ENCODE measurements around the gene AZU1. TPM values are rescaled to one million over a fixed set of nuclear protein-coding genes. Genes with fewer than 3 reads are reported as not detected.

The AZU1 gene
- polyA plus RNA-seq, 2 of the 4 experiments (the other 2 are of a cell fraction) = 0.31 to 0.32 TPM

- H3K27ac ChIP-seq = peak overlapping the region in 1 of 2 experiments; percentile 97; a peak in 4 of 6 replicates
- no peak for TF ChIP-seq PHF8 (IDR thresholded peaks at IDR 0.05; ENCODE audit: borderline replicate concordance, low read depth)
- TF ChIP-seq ESRRA (IDR thresholded peaks at IDR 0.05; ENCODE audit: borderline replicate concordance, low read length) = no peak
- H3K4me1 ChIP-seq = peaks cover 19% of the 10 kb centered on the region
- peak; percentile 21 to 26; a peak in 4 of 6 replicates for ATAC-seq
- ChIA-PET POLR2A (no interaction called here), CTCF (interaction anchor here (1.1 kb wide), 1 partner anchor 13 kb away, joined by 3 read pairs; no protein-coding TSS in a partner anchor)
- DNase-seq (ENCODE audit: low read depth in 1 of 2, low spot score in 1 of 2) = peak in 1 of 2 experiments; percentile 78
- WGBS (ENCODE audit: missing lambda C conversion rate) = 92% methylated on average over 15 of the region's 60 CpGs
- no peaks in the 10 kb centered on the region for H3K9me3 ChIP-seq
- FAIRE-seq = no peak
- peak overlapping the region; percentile 76; the same call in 2 of the 3 replicates for H3K4me2 ChIP-seq
- H3K4me3 ChIP-seq = peak overlapping the region; percentile 80; the same call in 1 of the 3 replicates
Observed at GRCh38 chr19:861756-862580, 34.3 kb downstream of the AZU1 start.

GRCh38 chr19:862581-863314, 35.1 kb downstream of the AZU1 start:
- peaks cover 19% of the 10 kb centered on the region for H3K4me1 ChIP-seq
- CTCF ChIA-PET = interaction anchor here (1.1 kb wide), 1 partner anchor 13 kb away, joined by 3 read pairs; no protein-coding TSS in a partner anchor
- H3K9me3 ChIP-seq = no peaks in the 10 kb centered on the region
- no peak for FAIRE-seq
- H3K27ac ChIP-seq = peak overlapping the region in 1 of 2 experiments; percentile 97; a peak in 1 of 6 replicates
- TF ChIP-seq BHLHE40 (IDR thresholded peaks at IDR 0.05; ENCODE audit: low read depth, low read length) (no peak), PBX3 (IDR thresholded peaks at IDR 0.05) (no peak), FOSL2 (IDR thresholded peaks at IDR 0.05) (no peak), FOSL2 (CRISPR knock-in tag; IDR thresholded peaks at IDR 0.05) (no peak), RFX5 (IDR thresholded peaks at IDR 0.05) (no peak), JUNB (IDR thresholded peaks at IDR 0.05) (no peak), CTCF (IDR thresholded peaks at IDR 0.05) (no peak)
- ATAC-seq = peak in 1 of 2 experiments; percentile 7; a peak in 2 of 6 replicates
- DNase-seq (ENCODE audit: low read depth in 1 of 2, low spot score in 1 of 2) = peak in 1 of 2 experiments; percentile 64
- POLR2A ChIA-PET = no interaction called here
- no peak overlapping the region for H3K4me2 ChIP-seq
- no peak overlapping the region for H3K4me3 ChIP-seq
- WGBS (ENCODE audit: missing lambda C conversion rate) = 90% methylated on average over 42 of the region's 48 CpGs

- no peak overlapping the region for H3K4me2 ChIP-seq
- FAIRE-seq = no peak
- ATAC-seq = no peak
- H3K27ac ChIP-seq = no peak overlapping the region
- no peak overlapping the region for H3K4me3 ChIP-seq
- ChIA-PET POLR2A (no interaction called here), CTCF (interaction anchor here (0.6 to 1.1 kb wide), 3 partner anchors 14 to 168 kb away, joined by 3 to 4 read pairs (median 3); no protein-coding TSS in a partner anchor)
- DNase-seq (ENCODE audit: low read depth in 1 of 2, low spot score in 1 of 2) = no peak
- WGBS (ENCODE audit: missing lambda C conversion rate) = 92% methylated on average over 7 of the region's 7 CpGs
- no peak for TF ChIP-seq SMC3 (IDR thresholded peaks at IDR 0.05)
- H3K4me1 ChIP-seq = peaks cover 19% of the 10 kb centered on the region
- H3K9me3 ChIP-seq = no peaks in the 10 kb centered on the region
Observed at GRCh38 chr19:863315-863620, 35.6 kb downstream of the AZU1 start.

- TF ChIP-seq JUNB (IDR thresholded peaks at IDR 0.05) = no peak
- TF ChIP-seq USF2 (IDR thresholded peaks at IDR 0.05) = no peak
- TF ChIP-seq EP300 (IDR thresholded peaks at IDR 0.05) = no peak
- no peak for TF ChIP-seq BHLHE40 (IDR thresholded peaks at IDR 0.05; ENCODE audit: low read depth, low read length)
- TF ChIP-seq PHF8 (IDR thresholded peaks at IDR 0.05; ENCODE audit: borderline replicate concordance, low read depth) = no peak
- no peak for TF ChIP-seq GATA3 (IDR thresholded peaks at IDR 0.05; ENCODE audit: borderline replicate concordance)
- no peak for TF ChIP-seq FOSB (CRISPR knock-in tag; IDR thresholded peaks at IDR 0.05)
- TF ChIP-seq ATOH8 (CRISPR knock-in tag; IDR thresholded peaks at IDR 0.05; ENCODE audit: low read depth) = no peak
- TF ChIP-seq HMGXB4 (CRISPR knock-in tag; IDR thresholded peaks at IDR 0.05; ENCODE audit: borderline replicate concordance) = no peak
- Histone ChIP-seq H3K4me1 (peaks cover 34% of the 10 kb centered on the region), H3K27ac (no peak overlapping the region; a peak in 1 of 6 replicates), H3K4me3 (no peak overlapping the region), H3K9me3 (no peaks in the 10 kb centered on the region), H3K4me2 (no peak overlapping the region)
- ATAC-seq = no peak
- POLR2A ChIA-PET = no interaction called here
- 82% methylated on average over 12 of the region's 38 CpGs for WGBS (ENCODE audit: missing lambda C conversion rate)
- CTCF ChIA-PET = interaction anchor here (3.1 kb wide), 1 partner anchor 10 kb away, joined by 13 read pairs; no protein-coding TSS in a partner anchor
- DNase-seq (ENCODE audit: low read depth in 1 of 2, low spot score in 1 of 2) = no peak
- FAIRE-seq = no peak
Observed at GRCh38 chr19:866769-867300, 39.2 kb downstream of the AZU1 start.
